SU-DHL-6 (cell line): ENCODE data around the gene FAIM2.

ENCODE experiments used
- CTCF ChIP-seq: fragments of 200-600 bp; sonication (generic); IDR thresholded peaks from one replicate; pipeline ENCODE4 v1.5.1; 2017; ENCODE audit warnings: antibody characterized with exemption, mild to moderate bottlenecking, low read length, moderate library complexity; ENCODE audit not compliant: insufficient read depth, poor library complexity, severe bottlenecking
- EZH2phosphoT487 ChIP-seq: fragments of 200-600 bp; sonication (generic), shearing (Covaris generic); conservative IDR thresholded peaks from 2 replicates; pipeline ENCODE4 v1.6.1; 2018; ENCODE audit warnings: mild to moderate bottlenecking, antibody characterized with exemption, low read length, moderate library complexity, mixed read lengths

GRCh38 chr12:49865782-49866135, 37.9 kb downstream of the FAIM2 start:
- TF ChIP-seq CTCF (no peak), EZH2phosphoT487 (no peak)
